Heart left ventricle (tissue), 16 donors: Measurements from ENCODE around the gene KSR2. TPM values are rescaled to one million over a fixed set of nuclear protein-coding genes. Genes with fewer than 3 reads are reported as not detected.

ENCODE experiments used
- ATAC-seq, 4 donors: fragments of 200-7000 bp; cut with Tn5 transposase; one replicate each; pipeline ENCODE4 v1.9.1; 2020 to 2022; ENCODE audit warnings: moderate library complexity in 4 of 4, mild to moderate bottlenecking in 3 of 4, moderate number of reproducible peaks in 1 of 4
- DNase-seq, 5 donors: peaks; one replicate each; pipeline ENCODE4 v3.0.0-alpha.2; 2020
- H3K27ac ChIP-seq, 12 donors: fragments of 200-600 bp; sonication (generic) in 4 of 12; one replicate each; pipeline versions ENCODE4 v1.5.0 to v1.8.0; 2016 to 2022; ENCODE audit warnings: mild to moderate bottlenecking in 2 of 12
- H3K27me3 ChIP-seq, 9 donors: fragments of 200-600 bp; sonication (generic) in 2 of 9; one replicate each; pipeline versions ENCODE4 v1.5.1 to v1.8.0; 2016 to 2022; ENCODE audit warnings: mild to moderate bottlenecking in 3 of 9
- H3K36me3 ChIP-seq, 9 donors: fragments of 200-600 bp; sonication (generic) in 2 of 9; one replicate each; pipeline versions ENCODE4 v1.5.0 to v1.8.0; 2018 to 2022; ENCODE audit warnings: mild to moderate bottlenecking in 2 of 9
- H3K4me1 ChIP-seq, 12 donors: fragments of 200-600 bp; sonication (generic) in 4 of 12; one replicate each; pipeline versions ENCODE4 v1.5.0 to v1.8.0; 2016 to 2022; ENCODE audit warnings: mild to moderate bottlenecking in 3 of 12
- H3K4me3 ChIP-seq, 12 donors: fragments of 200-600 bp; sonication (generic) in 4 of 12; one replicate each; pipeline versions ENCODE4 v1.5.0 to v1.8.0; 2017 to 2022; ENCODE audit warnings: mild to moderate bottlenecking in 9 of 12, moderate library complexity in 4 of 12
- H3K9me3 ChIP-seq, 12 donors: fragments of 200-600 bp; sonication (generic) in 4 of 12; one replicate each; pipeline versions ENCODE4 v1.5.0 to v1.8.0; 2016 to 2022; ENCODE audit warnings: mild to moderate bottlenecking in 1 of 12
- CTCF ChIP-seq, 12 donors: fragments of 200-600 bp; sonication (generic) in 4 of 12; IDR thresholded peaks; one replicate each; pipeline versions ENCODE4 v1.5.0 to v1.8.0; 2018 to 2022; ENCODE audit warnings: antibody characterized with exemption in 12 of 12, mild to moderate bottlenecking in 5 of 12
- POLR2A ChIP-seq, 2 donors: fragments of 450-650 bp; IDR thresholded peaks; one replicate each; pipeline ENCODE4 v1.6.1; 2017; ENCODE audit warnings: antibody characterized with exemption in 2 of 2, mild to moderate bottlenecking in 2 of 2, moderate library complexity in 2 of 2
- WGBS, 4 donors: extraction: QIAGEN DNeasy Blood & Tissue Kit in 2 of 4; methylation state at CpG; one replicate each; pipeline versions ENCODE4 v1.1.5 to v1.1.7; 2013 to 2018; 5-methylcytosine and 5-hydroxymethylcytosine counted together
- intact Hi-C, 10 donors: fragments of 100-400 bp; cut with DNase I; formaldehyde crosslinking; loops; one replicate each; pipeline versions ENCODE4 v1.11.1 to v1.14.2; 2022
- polyA plus RNA-seq, 2 donors: library from polyadenylated mRNA; stranded (reverse); fragments of 200-250 nt; gene quantifications; one replicate each; pipeline ENCODE4 v1.2.3, GENCODE V29; 2013
- total RNA-seq, 9 donors: library from RNA; depleted of rRNA in 2 of 9; stranded (reverse); fragments of >200 nt in 2 of 9; fragmentation: NEBNext Ultra II Directional in 3 of 9; extraction: Animal tissue kit (Norgen Biotek cat#: 25700) in 3 of 9; gene quantifications; one replicate each; pipeline versions ENCODE4 v1.1.0 to v1.2.4, GENCODE V29; 2016 to 2023
- donor health status: ischemic (EF 13 %, LVEDD 7.1; RV severe dilation, severe dysfunction).
- donor health status: healthy with polysubstance abuse.
- donor health status: DM: no; HTN: yes; CAD: no.
- donor health status: DM: no; HTN: no; CAD: no.
- donor health status: ischemic (EF 25% LVEDD 6.9; RV normal size, moderate dysfunction).
- donor health status: ischemic (EF 25% LVEDD 5.7; RV mildly dilated, moderate dysfunction).
- donor health status: healthy.
- donor health status: DM: yes; HTN: yes; CAD: no.
- donor health status: ischemic (EF 35%, LVEDD 5.7; RV mildly dilated, moderate dysfunction).
- donor health status: nonischemic (EF 11% LVEDD 7.7; RV severe dilation, severe dysfunction).
- donor health status: DM: yes; HTN: yes; CAD: no.
- donor health status: PGD.
- donor health status: ischemic (EF 29% LVEDD 5.4; RV normal size, mild dysfunction).
- donor health status: nonischemic (EF 23%, LVEDD 6.1; RV moderate dilation, normal function).

The KSR2 gene
- total and polyA plus RNA-seq, 11 donors = under 0.01 to 0.02 (median 0.02) TPM; not detected in 8

DNA sequence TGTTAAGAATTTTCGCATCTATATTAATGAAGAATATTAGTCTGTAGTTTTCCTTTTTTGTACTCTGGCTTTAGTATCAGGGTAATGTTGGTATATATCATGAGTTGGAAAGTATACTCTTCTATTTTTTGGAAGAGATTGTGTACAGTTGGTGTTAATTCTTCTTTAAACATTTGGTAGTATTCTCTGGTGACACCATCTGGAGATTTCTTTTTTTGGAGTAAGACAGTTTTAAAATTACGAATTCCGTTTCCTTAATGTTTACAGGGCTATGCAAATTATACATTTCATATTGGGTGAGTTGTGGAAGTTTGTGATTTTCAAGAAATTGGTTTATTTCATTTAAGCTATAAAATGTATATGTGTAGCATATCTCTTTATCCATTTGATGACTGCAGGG, 423.6 kb downstream of the KSR2 start:
- no peak for ATAC-seq
- no peak for DNase-seq
- WGBS, 4 donors = 87 to 92% (median 89%) methylated on average over 3 of the region's 3 CpGs
- Histone ChIP-seq H3K9me3 (peaks cover 0 to 21% (median 0%) of the 10 kb centered on the region in 12 donors), H3K4me3 (no peak overlapping the region), H3K27ac (no peak overlapping the region), H3K36me3 (no peaks in the 10 kb centered on the region), H3K27me3 (peaks cover 0 to 3% (median 0%) of the 10 kb centered on the region in 9 donors), H3K4me1 (no peaks in the 10 kb centered on the region)
- no peak for TF ChIP-seq POLR2A (IDR thresholded peaks at IDR 0.05)
- TF ChIP-seq CTCF (IDR thresholded peaks at IDR 0.05) = no peak
- intact Hi-C loops = no loop called here

DNA sequence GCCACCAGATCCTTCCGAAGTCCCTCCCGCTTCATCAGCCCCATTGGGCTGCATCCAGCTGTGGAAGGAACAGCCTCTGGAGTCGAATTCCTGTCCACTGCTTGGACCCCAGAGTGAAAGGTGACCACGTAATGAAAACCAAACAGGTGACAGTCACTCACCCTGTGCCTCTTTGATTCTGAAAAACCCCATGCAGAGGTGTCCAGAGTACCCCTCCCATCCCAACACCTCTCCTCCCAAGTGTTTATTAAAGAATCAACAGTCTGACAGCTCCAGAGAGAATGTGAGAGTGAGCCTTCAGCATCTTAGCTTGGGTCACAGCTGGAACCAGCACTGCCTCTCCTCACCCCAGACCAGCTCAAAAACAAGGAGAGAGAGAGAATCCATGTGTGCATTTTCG, 428.8 kb downstream of the KSR2 start:
- DNase-seq (no peak), ATAC-seq (no peak)
- H3K27me3 ChIP-seq = peaks cover 0 to 3% (median 0%) of the 10 kb centered on the region in 9 donors
- H3K27ac ChIP-seq = no peak overlapping the region
- peaks cover 0 to 12% (median 0%) of the 10 kb centered on the region in 12 donors for H3K9me3 ChIP-seq
- no peaks in the 10 kb centered on the region for H3K36me3 ChIP-seq
- intact Hi-C loops = no loop called here
- no peak overlapping the region for H3K4me3 ChIP-seq
- 32 to 47% (median 45%) methylated on average over 5 of the region's 5 CpGs for WGBS, 4 donors
- TF ChIP-seq POLR2A (IDR thresholded peaks at IDR 0.05) (no peak), CTCF (IDR thresholded peaks at IDR 0.05) (no peak)
- H3K4me1 ChIP-seq = no peaks in the 10 kb centered on the region

- ATAC-seq (no peak), DNase-seq (no peak)
- WGBS, 4 donors = 33 to 71% (median 55%) methylated on average over 1 of the region's 1 CpG
- H3K4me3 ChIP-seq = no peak overlapping the region
- H3K36me3 ChIP-seq = no peaks in the 10 kb centered on the region
- H3K27ac ChIP-seq = no peak overlapping the region
- TF ChIP-seq POLR2A (IDR thresholded peaks at IDR 0.05) (no peak), CTCF (IDR thresholded peaks at IDR 0.05) (no peak)
- peaks cover 0 to 3% (median 0%) of the 10 kb centered on the region in 9 donors for H3K27me3 ChIP-seq
- H3K9me3 ChIP-seq = peaks cover 0 to 6% (median 0%) of the 10 kb centered on the region in 12 donors
- intact Hi-C loops = no loop called here
- H3K4me1 ChIP-seq = no peaks in the 10 kb centered on the region
These were observed 429.9 kb downstream of the KSR2 start for GRCh38 chr12:117538926-117539325.

- Histone ChIP-seq H3K4me3 (no peak overlapping the region), H3K27me3 (peaks cover 0 to 3% (median 0%) of the 10 kb centered on the region in 9 donors), H3K36me3 (no peaks in the 10 kb centered on the region), H3K4me1 (no peaks in the 10 kb centered on the region), H3K9me3 (no peaks in the 10 kb centered on the region), H3K27ac (no peak overlapping the region)
- 87 to 90% (median 89%) methylated on average over 8 of the region's 8 CpGs for WGBS, 4 donors
- intact Hi-C loops = no loop called here
- TF ChIP-seq POLR2A (IDR thresholded peaks at IDR 0.05) (no peak), CTCF (IDR thresholded peaks at IDR 0.05) (no peak)
- ATAC-seq = no peak
- DNase-seq = no peak
These were observed 430.6 kb downstream of the KSR2 start for GRCh38 chr12:117538032-117538690.
